NCI-H82 treated with DMSO at 0.1 percent for 48 hours (cell line): ENCODE data around the gene PPP2R5B.

ENCODE experiments used
- DNase-seq: peaks from one replicate; lab custom pipeline; 2025; ENCODE audit not compliant: unreplicated experiment; lab: John Stamatoyannopoulos, UW

Gene PPP2R5B

DNA sequence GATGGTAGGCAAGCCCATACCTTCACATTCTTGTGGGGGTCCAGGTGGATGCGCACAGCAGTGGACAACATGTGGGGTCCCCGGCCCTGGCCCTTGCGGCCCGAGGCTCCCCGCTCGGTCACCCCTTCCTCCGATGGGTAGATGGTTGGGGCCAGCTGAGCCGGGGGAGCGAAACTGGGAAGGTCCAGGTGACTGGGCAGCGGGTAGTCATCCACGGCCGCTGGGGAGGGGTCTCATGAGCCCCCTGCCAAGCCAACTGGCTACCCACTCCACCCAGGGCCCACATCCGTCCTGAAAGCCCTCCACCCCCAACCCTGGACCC lies 18.2 kb upstream of the PPP2R5B start:
- no peak for DNase-seq

- no peak for DNase-seq
Measured at GRCh38 chr11:64908766-64909165, 15.7 kb upstream of the PPP2R5B start.

- DNase-seq = no peak
Measured at GRCh38 chr11:64909653-64910343, 14.7 kb upstream of the PPP2R5B start.

DNA sequence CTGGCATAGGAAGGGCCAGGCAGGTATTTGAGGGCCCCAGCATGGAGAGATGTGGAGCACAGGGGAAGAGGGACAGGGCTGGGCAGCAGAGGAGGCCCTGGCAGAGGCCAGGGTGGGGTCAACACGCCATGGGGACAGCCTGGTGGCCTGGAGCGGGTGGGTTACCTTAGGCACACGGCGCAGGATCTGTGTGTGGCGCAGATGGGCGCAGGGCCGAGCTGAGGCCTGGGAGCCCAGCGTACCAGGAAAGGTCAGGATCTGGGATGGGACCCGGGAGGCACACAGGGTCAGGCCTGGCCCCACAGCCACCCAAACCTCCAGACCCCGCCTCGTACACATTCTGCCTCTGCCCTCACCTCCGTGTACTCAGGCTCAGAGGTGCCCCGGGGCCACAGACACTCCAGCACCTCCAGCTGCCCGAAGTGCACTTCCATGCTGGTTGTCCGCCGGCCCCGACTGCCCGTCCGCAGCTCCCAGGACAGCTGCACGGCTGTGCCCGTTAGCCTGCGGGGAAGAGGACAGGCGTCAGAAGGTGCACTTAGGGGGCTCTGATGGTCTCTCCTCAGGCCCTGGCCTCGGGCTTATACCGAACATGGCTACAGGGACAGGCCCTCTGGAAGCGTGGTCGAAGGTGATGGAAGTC lies 13.9 kb upstream of the PPP2R5B start:
- DNase-seq = no peak

DNA sequence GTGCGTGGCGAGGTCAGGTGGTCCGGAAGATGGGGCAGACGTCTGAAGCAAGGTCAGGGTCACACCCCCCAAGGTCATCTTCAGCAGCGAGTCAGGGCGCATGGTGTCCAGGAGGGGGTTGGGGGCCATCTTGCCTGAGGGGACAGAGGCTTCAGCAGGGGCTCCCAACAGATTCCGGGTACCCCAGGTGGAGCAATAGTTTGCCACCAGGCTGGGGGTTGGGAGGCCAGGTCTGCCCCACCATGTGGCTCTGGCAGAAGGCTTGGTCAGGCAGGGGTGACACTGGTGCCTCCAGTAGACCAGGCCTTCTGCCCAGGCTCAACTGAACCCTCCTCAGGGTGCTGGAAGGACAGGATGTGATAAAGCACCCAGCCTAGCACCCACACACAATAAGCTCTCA lies 13.3 kb upstream of the PPP2R5B start:
- no peak for DNase-seq

DNA sequence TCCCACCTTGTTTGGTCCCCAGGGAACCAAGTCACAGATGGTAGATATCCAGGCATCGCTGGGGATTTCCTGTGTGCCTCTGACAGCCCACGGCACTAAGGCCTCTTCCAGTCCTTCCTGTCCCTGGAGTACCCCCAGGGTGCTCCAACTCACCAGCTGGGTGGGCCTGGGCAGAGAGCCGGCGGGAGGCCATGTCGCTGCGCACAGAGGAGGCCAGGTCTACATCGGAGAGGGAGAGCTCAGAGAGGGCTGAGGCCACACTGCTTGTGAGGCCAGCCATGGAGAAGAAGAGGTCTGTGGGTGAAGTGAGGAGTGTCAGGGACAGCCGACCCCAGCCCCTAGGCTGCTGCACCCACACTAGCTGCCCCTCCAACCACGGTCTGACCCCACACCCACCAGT lies 12.8 kb upstream of the PPP2R5B start:
- DNase-seq = no peak

DNA sequence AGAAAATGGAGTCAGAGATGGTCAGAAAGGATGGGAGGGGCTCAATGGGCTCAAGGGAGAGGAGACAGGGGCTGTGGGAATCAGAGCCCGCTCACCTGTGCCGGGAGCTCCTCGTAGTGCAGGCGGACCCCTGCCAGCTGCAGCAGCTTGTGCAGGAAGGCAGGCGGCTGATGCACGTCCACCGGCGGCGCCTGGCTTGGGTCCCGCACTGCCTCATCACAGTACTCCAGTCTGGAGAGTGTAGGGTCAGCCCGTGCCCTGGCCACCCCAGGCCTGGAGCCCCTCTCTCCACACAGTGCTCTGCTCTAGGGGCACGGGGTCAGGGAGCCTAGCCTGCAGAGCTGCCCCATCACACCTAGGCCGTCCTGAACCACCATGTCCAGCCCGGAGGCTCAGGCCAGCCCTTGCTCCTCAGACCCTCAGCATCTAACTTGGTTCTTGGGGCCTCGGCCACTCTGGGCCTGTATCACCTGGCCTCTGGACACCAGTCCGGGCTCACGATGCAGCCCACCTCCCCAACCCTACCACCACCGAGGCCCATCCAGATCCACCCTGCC lies 11.2 kb upstream of the PPP2R5B start:
- DNase-seq = no peak

GRCh38 chr11:64914123-64914522 lies 10.4 kb upstream of the PPP2R5B start:
- DNase-seq = no peak

DNA sequence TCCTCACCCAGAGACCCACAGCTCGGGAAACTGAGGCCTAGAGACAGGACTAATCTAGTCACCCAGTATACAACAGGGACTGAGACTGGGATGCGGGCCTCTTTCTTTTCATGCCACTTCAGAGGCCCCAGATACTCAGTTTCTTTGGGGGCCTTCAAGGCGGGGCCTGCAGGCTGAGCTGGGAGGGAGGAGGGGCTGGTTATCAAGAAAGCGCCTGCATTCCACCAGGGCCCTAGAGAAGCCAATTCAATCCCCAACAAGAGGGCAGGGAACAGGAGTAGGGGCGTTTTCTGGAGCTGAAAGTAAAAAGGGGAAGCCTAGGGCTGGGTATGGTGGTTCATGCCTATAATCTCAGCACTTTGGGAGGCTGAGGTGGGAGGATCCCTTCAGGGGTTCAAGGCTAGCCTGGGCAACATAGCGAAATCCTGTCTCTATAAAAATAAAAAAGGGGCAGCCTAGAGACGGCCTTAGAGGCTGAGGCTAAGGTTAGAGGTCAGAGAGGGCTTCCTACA lies 9.1 kb upstream of the PPP2R5B start:
- no peak for DNase-seq

DNA sequence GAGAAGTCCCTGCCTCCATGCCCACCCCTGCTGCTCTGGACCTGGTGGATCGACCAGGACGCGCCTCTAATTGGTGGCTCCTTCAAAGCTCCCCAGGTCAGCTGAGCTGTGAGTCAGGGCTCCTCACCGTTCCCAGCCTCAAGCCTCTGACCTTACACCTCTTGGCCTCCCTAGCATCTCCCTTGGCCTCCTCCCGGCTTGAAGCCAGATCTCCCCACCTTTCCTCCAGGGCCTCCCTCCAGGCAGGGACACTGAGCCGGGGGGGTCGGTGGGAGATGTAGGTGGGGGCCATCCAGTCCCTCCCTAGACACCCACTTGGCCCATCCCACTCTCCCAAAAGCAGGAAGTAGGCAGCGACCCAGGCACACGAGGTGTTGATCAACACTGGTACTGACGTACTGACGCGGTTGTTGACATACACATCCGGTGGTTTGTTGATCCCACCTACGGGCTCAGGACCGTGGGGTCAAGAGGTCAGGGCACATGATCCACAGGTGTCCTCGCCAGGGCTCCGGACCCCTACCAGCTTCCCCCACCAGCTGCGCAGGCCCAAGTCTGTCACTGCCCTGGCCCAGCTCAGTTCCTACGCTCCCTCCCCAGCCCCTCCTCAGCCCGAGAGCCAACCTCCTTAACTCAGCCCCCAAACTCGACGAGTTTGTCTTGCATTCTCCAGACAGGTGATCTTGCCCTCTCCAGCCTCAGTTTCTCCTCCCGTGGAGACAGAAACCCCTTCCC lies 8.3 kb upstream of the PPP2R5B start:
- no peak for DNase-seq

DNA sequence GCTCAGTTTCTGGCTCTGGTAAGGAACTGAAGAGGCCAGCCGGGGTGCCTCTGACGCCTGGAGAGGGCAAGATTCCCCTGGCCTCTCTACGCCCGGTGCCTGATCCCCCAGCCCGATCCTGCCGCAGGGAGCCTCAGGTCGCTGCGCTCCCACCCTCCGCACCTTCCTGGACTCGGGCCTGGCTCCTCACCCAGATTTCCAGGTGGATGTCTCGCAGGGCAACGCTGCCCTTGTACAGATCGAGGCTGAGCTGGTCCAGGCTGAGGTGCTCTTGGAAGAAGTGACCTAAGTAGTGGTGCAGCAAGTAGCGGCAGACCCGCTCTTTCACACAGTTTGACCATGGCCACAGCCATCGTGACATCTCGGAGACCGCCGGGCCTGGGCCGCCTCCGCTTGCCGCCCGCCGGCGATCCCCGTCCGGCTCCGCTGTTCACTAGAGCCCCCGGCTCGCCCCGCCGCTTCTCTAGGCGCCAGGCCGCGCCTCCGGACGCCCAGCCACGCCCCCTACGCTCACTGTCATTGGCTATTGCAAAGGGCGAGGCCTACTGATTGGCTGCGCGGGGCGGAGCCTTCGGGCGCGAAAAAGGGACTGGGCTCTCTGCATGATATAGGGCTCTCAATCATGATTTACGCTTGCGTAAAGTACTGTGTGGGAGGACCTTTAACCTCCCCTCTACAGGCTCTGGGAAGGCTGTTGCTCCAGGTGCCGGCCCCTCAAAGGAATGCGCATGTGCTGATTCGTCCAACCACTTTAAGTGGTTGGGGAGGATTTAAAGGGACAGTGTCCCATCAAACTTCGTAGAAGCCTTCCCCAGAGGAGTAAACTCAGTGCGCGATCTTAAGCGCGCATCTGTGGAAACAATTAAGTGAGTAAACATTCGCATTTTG lies 7.5 kb upstream of the PPP2R5B start, which contains the start of gene ATG2A:
TSS of gene ATG2A (minus strand) at position 435 of the 888 bp plus-strand sequence. CDS start at position 361, 74 bp downstream.
- DNase-seq = peak; percentile 97

DNA sequence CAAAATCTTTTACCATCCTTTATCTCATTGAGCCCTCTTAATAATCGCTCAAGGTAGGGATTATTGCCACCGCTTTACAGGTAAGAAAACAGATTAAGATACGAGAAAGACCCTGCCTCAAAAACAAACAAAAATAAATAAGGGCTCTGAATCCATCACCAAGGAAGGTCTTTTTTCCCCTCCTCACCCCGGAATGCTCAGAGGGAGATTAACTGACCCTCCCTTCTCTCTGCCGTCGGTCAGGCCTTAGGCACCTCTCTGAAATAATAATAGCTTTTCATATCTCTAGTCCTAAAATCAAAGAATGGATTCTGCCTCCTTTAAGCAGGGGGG lies 6.9 kb upstream of the PPP2R5B start:
- no peak for DNase-seq

DNA sequence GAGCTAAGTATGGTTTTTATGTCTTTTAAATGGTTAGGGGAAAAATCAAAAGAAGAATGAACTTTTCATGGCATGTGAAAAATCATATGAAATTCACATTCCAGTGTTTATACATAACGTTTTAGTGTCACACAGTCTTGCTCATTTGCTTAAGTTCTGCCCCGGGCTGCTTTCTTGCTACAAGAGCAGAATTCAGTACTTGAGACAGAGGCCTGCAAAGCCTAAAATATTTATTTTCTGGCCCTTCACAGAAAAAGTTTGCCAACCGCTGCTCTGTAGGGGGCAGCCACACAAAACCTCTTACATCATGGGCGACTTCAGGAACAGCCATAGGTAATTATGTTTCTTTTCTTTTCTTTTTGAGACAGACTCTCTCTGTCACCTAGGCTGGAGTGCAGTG lies 6.5 kb upstream of the PPP2R5B start:
- no peak for DNase-seq

- DNase-seq = no peak
Measured at GRCh38 chr11:64919627-64920026, 4.9 kb upstream of the PPP2R5B start.

DNA sequence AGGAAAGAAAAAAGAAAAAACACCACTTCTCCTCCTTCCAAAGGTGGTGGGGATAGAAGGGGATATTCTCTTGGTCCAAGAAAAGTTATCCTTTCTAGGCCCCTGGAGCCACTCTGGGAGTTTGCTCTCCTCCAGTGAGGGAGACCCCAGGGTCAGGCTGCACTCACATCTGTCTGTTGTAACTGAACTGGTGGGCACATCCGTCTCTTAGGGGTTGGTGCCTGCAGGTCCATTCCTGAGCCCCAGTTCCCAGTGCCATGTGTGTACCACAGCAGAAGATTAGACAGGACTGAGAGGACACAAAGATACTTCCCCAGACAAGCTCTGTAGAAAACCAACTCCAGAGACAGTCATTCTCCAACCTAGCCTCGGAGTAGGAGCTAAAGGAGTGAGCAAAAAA lies 4.4 kb upstream of the PPP2R5B start:
- no peak for DNase-seq

GRCh38 chr11:64921384-64921783 lies 3.1 kb upstream of the PPP2R5B start:
- no peak for DNase-seq

- DNase-seq = no peak
Measured at GRCh38 chr11:64923151-64923661, 1.3 kb upstream of the PPP2R5B start.

DNA sequence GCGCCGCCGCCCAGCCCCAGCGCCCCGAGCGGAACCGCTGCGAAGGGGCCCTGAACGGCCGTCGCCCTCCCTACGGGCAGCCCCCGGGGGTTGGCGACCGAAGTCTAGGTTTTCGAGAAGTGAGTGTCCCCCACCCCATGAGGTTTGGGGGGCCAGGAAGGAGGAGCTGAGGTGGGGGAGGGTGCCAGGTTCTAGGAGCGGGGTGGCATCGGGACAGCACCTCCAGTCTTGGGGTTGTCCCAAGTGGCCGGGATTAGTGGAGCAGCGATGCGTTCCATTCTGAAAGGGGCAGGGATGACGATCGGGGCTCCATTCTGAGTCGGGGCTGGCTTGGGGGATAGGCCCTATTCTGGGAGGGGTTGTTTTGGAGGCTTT lies 408 bp downstream of the PPP2R5B start:
- DNase-seq = no peak

DNA sequence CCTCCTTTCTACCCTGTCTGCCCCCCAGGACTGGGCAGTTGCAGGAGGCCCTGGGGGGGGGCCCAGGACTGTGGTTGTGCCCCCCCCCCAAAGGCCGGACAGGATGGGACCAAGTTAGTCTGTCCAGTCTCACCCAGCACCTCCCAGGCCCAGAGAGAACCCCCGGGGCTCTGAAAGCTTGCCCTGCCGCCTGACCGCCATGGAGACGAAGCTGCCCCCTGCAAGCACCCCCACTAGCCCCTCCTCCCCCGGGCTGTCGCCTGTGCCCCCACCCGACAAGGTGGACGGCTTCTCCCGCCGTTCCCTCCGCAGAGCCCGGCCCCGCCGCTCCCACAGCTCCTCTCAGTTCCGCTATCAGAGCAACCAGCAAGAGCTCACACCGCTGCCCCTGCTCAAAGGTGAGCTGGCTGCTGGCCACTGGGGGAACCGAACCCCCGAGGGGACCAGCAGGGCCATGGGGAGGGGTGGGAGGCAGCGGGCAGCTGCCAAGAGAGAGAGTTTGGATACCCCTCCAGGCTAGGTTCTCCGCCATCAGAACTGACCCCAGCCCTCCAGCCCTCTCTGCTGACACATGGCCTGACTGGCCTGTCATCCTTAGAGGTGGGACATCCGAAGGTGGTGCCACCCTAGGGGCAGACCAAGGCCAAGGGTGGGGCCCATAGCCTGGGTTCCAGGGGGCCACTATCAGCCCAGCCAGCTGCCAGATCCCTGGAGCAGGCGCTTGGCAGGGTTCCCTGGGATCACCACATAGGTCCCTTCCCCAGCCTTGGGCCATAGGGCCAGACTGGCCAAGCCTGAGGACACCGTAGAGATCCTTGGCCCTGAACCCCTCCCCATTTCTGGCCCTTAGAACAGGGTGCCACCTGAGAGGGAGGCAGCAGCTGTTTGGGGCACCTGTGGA lies 1.3 kb downstream of the PPP2R5B start:
- no peak for DNase-seq

DNA sequence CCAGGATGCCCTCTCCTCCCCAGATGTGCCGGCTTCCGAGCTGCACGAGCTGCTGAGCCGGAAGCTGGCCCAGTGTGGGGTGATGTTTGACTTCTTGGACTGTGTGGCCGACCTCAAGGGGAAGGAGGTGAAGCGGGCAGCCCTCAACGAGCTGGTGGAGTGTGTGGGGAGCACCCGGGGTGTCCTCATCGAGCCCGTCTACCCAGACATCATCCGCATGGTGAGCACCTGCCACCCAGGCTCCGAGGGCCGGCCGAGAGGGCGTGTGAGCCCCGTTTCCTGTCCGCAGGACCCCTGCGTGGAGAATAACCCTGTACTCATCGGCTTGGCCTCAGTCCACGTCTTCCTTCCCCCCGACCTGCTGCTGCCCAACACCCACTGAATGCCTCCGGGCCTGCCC lies 2.2 kb downstream of the PPP2R5B start:
- no peak for DNase-seq
